ENCODE measurements around the gene GATA3.

DNA sequence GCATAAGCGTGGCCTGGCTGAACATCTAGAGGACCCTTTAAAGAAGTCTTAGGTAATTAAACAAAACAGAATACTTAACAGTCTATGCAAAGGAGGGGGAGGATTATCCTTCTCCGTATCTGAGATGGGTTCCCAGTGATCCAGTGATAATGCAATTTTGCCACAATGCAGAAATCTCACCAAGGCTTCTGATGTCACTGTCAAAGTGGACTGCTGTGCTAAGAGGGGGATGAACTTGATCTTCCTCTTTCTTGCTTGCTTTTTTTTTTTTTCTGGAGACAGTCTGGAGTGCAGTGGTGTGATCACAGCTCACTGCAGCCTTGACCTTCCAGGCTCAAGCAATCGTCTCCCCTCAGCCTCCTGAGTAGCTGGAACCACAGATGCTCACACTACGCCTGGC, 30.8 kb downstream of the GATA3 start:
- TF ChIP-seq, protein P1, sequence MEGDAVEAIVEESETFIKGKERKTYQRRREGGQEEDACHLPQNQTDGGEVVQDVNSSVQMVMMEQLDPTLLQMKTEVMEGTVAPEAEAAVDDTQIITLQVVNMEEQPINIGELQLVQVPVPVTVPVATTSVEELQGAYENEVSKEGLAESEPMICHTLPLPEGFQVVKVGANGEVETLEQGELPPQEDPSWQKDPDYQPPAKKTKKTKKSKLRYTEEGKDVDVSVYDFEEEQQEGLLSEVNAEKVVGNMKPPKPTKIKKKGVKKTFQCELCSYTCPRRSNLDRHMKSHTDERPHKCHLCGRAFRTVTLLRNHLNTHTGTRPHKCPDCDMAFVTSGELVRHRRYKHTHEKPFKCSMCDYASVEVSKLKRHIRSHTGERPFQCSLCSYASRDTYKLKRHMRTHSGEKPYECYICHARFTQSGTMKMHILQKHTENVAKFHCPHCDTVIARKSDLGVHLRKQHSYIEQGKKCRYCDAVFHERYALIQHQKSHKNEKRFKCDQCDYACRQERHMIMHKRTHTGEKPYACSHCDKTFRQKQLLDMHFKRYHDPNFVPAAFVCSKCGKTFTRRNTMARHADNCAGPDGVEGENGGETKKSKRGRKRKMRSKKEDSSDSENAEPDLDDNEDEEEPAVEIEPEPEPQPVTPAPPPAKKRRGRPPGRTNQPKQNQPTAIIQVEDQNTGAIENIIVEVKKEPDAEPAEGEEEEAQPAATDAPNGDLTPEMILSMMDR (IDR thresholded peaks at IDR 0.05): no peak
- no peak for TF ChIP-seq POLR2A (IDR thresholded peaks at IDR 0.05)
